Measurements from ENCODE around the gene CNN1.

CNN1 gene

DNA sequence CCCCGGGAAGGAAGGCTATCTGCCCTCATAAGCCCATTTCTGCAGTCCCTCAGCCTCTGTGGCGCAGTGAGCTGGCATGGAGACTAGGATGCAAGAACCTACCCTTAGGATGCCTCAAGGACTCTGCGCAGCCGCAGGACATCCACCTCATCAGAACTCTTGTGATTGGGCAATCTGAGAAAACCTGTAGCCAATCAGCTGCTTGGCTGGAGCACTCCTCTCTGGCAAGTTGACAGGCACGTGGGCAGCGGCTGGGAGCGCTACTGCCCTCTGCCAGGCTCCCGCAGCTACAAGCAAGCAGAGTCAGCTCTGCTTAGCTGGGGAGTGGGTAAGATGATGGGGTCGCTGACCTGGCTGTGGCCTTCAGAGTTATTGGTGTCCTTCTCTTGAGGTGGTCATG, 8.2 kb upstream of the CNN1 start:
- DNase-seq (ENCODE audit: insufficient read length, low spot score) (no peak), FAIRE-seq (no peak)

GRCh38 chr19:11534538-11534937, 4.1 kb upstream of the CNN1 start:
- DNase-seq (ENCODE audit: insufficient read length, low spot score) (no peak), FAIRE-seq (no peak)

DNA sequence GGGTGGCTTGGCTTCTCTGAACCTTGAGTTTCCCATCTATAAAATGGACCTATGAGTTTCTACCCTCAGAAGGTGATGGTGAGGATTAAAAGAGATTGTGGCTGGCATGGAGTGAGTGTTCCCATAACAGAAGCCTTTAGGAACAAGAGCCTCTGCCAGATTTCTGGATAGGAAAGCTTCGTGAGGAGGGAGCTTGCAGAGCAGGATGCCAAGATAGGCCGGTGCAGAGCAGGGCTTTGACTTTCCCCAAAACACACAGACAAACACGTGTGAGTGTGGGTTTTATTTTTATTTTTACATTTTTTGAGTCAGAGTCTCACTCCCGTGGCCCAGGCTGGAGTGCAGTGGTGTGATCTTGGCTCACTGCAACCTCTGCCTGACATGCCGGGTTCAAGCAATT, 3.7 kb upstream of the CNN1 start:
- FAIRE-seq, result no peak
- no peak for DNase-seq (ENCODE audit: insufficient read length, low spot score)

- FAIRE-seq, result peak; percentile 88
- peak; percentile 91 for DNase-seq (ENCODE audit: insufficient read length, low spot score)
These were observed 2.7 kb upstream of the CNN1 start for GRCh38 chr19:11535792-11536595.

DNA sequence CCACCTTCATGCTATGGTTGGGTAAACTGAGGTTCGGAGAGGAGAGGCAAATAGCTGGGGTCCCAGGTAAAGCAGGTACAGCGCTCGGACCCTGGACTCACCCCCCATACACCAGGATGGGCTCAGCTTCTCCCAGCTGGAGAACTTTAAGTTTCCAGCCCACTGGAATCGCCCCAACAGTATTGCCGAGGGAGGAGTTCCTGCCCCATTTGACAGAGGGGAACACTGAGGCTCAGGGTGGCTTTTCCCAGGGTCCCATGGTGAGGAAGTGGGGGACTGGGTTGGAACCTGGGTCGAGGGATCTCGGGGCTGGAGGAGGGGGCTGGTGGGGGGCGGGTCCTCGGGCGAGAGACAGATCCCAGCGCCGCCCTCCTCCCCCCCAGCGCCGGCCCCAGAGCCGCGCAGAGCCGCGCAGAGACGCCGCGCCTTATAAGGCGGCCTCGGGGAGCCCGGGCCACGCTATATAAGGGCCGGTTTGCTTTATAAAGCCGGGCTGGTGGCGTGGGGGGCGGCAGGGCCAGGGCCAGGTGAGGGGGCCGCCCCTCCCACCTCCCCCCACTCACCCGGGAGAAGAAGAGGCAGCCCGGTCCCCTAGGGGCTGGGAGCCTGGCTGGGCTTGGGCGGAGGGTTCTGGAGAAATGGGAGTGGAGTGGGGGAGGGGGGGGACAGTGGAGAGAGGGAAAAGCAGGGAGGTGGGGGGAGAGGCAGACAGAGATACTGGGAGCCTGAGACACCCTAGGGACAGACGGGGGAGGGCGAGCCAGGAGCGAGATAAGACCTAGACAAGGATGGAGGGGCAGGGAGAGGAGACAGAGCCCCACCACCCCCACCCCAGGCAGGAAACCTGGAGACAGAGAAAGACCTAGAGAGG, 1.1 kb downstream of the CNN1 start:
- FAIRE-seq (no peak), DNase-seq (ENCODE audit: insufficient read length, low spot score) (no peak)

GRCh38 chr19:11540645-11541044, 2.0 kb downstream of the CNN1 start:
- DNase-seq (ENCODE audit: insufficient read length, low spot score) (no peak), FAIRE-seq (no peak)

GRCh38 chr19:11541238-11541637, 2.6 kb downstream of the CNN1 start:
- DNase-seq (ENCODE audit: insufficient read length, low spot score) (no peak), FAIRE-seq (no peak)

DNA sequence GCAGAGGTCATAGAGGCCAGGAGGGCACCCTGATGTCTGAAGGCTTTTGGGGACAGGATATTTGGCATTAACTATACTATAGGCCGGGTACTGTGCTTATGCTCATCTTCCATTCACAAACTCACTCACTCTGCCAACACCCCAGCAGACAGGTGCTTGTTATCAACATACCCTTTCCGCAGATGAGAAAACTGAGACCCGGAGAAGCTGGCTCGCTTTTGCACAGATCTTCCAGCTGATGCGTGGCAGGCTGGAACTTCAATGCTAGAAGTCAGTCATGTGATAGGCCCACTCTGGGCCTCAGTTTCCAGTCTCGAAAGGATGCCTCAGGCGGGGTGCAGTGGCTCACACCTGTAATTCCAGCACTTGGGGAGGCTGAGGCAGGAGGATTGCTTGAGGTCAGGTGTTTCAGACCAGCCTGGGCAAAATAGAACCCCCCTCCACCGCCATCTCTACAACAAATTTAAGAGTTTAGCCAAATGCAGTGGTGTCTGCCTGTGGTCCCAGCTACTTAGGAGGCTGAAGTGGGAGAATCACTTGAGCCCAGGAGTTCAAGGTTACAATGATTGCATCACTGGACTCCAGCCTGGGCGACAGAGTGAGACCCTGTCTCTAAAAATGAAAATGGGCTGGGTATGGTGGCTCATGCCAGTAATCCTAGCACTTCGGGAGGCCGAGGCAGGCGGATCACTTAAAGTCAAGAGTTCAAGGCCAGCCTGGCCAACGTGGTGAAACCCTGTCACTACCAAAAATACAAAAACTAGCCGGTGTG, 9.5 kb downstream of the CNN1 start:
- DNase-seq (ENCODE audit: insufficient read length, low spot score), result no peak
- FAIRE-seq, result no peak

DNA sequence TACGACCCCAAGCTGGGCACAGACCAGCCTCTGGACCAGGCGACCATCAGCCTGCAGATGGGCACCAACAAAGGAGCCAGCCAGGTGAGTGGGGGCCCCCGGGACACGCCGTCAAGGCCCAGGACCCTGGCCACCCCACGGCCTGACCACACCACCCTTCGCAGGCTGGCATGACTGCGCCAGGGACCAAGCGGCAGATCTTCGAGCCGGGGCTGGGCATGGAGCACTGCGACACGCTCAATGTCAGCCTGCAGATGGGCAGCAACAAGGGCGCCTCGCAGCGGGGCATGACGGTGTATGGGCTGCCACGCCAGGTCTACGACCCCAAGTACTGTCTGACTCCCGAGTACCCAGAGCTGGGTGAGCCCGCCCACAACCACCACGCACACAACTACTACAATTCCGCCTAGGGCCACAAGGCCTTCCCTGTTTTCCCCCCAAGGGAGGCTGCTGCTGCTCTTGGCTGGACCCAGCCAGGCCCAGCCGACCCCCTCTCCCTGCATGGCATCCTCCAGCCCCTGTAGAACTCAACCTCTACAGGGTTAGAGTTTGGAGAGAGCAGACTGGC, 10.8 kb downstream of the CNN1 start:
- DNase-seq (ENCODE audit: insufficient read length, low spot score) (no peak), FAIRE-seq (no peak)

DNA sequence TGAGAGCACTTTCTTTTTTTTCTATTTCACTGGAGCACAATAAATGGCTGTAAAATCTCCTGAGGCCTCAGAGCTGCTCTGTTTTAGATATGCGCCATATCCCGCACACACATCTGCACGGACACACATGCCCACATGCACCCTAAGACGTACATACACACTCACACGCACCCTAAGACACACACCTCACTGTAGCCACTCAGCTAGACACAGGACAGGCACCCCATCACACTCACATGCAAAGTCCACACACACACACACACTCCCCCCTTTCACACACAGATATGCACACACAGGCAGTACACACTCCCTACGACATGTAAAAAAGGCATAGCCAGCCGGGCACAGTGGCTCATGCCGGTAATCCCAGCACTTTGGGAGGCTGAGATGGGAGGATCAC, 11.6 kb downstream of the CNN1 start:
- no peak for DNase-seq (ENCODE audit: insufficient read length, low spot score)
- no peak for FAIRE-seq

- FAIRE-seq (no peak), DNase-seq (ENCODE audit: insufficient read length, low spot score) (no peak)
These were observed 13.1 kb downstream of the CNN1 start for GRCh38 chr19:11551603-11552235.

DNA sequence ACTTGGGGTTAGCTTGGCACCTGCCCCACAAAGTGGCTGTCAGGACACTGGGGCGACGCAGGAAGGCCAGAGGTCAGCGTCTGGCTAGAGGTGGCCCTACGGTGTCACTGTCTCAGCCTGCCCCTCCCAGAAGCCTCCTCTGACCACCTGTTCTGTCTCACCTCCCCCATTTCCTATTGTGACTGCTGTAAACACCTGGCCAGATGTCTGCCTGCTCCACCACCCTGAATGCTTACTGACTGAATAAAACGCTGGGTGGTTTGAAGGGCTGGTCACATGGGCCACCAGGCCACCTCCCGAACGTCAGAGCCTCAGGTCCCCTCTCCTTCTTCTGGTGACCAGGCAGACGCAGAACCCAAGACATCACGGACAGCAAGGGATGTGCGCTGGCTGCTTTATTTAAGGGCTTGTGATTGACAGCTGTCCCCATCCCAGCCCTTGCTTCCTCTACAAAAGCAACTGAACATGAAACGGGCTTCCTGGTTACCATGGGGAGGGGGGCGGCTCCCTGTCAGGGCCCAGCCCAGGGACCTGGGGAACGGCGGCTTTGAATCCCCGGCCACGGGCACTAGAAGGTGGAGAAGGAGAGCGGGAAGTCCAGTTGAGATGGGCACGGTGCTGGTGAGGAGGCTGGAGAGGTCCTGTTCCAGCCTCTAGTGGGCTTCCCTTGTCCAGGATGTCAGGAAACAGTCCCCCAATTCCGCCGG, 14.2 kb downstream of the CNN1 start:
- DNase-seq (ENCODE audit: insufficient read length, low spot score) (no peak), FAIRE-seq (no peak)

DNA sequence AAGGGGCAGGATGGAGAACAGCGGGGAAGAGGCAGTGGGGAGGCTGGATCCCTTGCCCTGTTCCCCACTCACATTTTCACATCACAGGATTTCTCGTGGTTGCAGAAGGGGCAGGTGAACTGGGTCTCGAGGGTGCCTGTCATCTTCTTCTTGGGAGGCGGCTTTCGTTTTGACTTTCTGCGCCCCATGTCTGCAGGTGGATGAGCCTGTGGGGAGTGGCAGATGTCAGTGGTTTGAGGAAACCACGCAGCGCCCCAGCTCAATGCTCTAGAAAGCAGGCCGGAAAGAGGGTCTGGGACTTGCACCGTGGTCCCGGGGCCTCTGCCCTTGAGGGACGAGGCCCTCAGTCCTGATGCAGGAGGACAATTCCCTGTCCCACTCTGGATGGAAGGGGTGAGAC, 15.5 kb downstream of the CNN1 start:
- DNase-seq (ENCODE audit: insufficient read length, low spot score) (no peak), FAIRE-seq (no peak)

GRCh38 chr19:11555246-11555645, 16.6 kb downstream of the CNN1 start:
- no peak for FAIRE-seq
- DNase-seq (ENCODE audit: insufficient read length, low spot score), result no peak

GRCh38 chr19:11556634-11557420, 18.2 kb downstream of the CNN1 start:
- FAIRE-seq (no peak), DNase-seq (ENCODE audit: insufficient read length, low spot score) (no peak)

DNA sequence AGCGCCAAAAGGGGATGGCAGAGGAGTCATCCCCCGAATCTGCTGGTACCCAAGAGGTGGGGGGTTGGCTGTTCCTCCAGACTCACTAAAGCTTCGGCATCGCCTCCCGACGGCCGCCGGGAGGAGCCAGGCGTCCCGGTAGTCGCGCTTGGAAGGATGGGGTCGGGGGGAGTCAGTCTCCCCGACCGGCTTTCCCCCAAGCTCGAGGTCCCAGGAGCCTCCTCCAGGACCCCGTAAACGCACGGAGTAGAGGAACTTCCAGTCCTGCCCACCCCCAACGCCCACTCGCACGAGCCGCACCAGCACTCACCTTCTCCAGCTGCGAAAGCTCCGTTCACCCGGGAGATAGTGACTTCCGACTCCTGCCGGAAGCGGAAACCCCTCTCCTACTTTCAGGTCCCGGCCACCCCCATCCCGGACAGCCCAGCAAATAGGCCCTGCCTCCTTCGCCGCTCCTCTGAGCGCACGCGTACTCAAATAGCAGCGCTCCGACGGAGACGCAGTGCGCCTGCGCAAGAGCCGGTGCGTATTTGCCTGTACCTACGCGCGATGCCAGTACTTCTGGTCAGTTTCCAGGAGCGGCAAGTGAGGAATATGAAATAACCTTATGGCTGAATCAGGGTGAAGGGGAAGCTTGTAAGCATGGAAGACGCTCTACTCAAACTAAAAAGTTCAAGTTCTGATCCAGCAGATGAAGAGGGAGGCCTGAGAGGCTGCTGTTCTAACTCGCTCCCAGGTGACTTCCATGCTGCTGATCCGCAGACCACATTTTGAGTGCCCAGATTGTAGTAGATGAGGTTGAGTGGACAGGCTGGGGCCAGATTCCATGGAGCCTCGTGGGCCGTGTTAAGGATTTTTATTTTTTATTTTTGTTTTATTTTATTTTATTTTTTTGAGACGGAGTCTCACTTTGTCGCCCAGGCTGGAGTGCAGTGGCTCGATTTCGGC, 20.5 kb downstream of the CNN1 start, which contains the start of gene ELOF1:
Gene ELOF1 (minus strand): TSS at position 350 of the 948 bp plus-strand sequence. CDS start 4,883 bp downstream, outside the sequence.
- FAIRE-seq (peak; percentile 73), DNase-seq (ENCODE audit: insufficient read length, low spot score) (peak; percentile 99)

DNA sequence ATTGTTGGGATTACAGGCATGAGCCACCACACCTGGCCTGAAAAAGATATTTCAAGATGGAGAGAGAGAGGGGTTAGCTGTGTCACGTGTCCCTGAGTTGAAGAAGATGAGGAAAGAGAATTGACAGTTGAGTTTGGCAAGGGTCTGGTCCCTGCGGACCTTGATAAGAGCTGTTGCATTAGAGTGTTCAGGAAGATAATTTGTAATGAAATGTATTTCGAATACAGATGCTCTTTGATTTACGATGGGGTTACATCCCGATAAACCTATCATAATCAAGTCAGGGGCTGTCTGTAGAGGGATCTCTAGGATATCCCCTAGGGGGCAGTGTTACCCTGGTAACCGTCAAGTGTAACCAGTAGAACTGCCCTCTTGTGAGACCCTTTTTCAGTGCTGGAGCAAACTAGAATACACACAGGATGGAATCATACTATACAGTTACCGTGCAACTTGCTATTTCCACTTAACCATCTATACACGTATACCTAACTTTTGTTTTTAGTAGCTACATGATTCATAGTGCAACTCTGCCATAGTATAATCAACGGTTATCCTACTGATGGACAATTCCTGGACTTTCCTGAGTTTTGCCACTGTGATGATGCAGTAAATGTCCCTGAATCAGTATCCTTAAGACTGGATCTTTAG, 21.9 kb downstream of the CNN1 start:
- DNase-seq (ENCODE audit: insufficient read length, low spot score) (peak; percentile 74), FAIRE-seq (no peak)
